GM12873 (cell line): ENCODE results near the gene RIBC2.

Source experiments
- TF ChIP-seq, protein P1 (sequence below): IDR thresholded peaks from 2 replicates; pipeline ENCODE4 v1.5.1; 2012; ENCODE audit warnings: low read depth, mild to moderate bottlenecking, moderate library complexity, low read length, control low read depth; ENCODE audit not compliant: insufficient read depth; ENCODE audit errors: missing control alignments

The RIBC2 gene

DNA sequence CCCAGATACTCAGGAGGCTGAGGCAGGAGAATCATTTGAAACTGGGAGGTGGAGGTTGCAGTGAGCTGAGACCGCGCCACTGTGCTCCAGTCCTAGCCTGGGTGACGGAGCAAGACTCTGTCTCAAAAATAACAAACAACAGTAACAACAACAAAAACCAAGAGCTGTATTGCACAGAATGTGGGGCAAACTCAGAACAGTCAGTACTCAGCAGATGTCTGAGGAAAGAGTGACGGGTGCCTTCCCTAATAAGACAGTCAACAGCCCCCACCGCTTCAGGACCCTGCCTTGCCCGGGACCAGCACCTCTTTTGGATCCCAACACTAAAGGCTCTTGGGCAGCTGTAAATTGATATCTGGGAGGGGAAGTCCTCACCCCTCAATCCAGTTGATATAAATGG, 40.3 kb downstream of the RIBC2 start:
- TF ChIP-seq, protein P1, sequence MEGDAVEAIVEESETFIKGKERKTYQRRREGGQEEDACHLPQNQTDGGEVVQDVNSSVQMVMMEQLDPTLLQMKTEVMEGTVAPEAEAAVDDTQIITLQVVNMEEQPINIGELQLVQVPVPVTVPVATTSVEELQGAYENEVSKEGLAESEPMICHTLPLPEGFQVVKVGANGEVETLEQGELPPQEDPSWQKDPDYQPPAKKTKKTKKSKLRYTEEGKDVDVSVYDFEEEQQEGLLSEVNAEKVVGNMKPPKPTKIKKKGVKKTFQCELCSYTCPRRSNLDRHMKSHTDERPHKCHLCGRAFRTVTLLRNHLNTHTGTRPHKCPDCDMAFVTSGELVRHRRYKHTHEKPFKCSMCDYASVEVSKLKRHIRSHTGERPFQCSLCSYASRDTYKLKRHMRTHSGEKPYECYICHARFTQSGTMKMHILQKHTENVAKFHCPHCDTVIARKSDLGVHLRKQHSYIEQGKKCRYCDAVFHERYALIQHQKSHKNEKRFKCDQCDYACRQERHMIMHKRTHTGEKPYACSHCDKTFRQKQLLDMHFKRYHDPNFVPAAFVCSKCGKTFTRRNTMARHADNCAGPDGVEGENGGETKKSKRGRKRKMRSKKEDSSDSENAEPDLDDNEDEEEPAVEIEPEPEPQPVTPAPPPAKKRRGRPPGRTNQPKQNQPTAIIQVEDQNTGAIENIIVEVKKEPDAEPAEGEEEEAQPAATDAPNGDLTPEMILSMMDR: no peak

DNA sequence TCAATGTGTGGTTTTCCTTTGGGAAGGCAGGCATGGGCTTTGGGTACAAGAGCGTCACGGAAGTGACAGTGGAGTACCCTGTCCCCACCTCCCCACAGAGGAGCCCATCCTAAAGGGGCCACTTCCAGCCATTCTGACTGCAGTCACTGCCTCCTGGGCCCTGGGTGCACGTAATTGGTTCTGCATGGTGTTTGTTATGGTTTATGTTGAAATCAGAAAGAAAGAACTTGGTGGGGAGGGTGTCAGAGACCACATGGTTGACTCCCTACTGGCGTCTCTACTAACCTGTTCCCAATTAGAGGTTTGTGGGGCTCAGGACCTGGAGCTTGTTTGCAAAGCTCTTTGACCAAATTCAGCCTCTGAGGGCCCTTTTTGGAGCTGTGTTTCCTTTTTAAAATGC, 40.8 kb downstream of the RIBC2 start:
- TF ChIP-seq, protein P1: no peak

DNA sequence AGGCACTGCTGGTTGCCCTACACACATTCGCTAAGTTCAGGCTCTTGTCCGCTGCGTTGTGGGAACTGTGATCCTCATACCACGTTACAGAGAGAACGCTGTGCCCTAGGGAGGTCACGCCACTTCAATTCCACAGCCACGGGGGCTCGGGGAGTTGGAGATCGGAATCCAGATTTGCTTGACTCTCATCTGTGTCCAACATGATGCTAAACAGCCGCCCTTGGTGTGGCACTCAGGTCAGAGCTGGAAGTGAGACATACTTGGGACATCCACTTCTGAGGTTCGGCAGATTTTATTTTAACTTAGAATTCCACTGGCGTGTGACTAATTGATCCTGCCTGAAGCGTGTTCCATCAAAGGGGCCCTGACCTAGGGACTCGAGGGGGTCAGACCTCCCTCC, 41.7 kb downstream of the RIBC2 start:
- TF ChIP-seq, protein P1: no peak

DNA sequence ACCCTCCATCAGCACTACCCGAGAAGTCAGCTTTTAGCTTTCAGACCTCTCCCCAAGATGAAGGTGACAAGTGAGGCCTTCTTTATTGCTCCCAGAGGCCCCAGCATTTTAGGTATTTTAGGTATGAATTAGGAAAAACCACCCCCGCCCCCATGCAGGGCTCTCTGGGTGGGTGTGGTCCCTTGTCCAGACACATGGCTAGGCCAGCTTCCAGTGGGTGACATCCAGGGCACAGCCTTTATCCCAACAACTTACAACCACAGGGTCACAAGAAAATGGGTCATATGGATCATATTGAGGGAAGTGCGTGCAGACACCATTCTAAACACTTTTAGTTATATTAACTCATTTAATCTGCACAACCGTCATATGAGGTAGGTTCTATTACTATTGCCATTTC, 42.1 kb downstream of the RIBC2 start:
- TF ChIP-seq, protein P1: no peak

DNA sequence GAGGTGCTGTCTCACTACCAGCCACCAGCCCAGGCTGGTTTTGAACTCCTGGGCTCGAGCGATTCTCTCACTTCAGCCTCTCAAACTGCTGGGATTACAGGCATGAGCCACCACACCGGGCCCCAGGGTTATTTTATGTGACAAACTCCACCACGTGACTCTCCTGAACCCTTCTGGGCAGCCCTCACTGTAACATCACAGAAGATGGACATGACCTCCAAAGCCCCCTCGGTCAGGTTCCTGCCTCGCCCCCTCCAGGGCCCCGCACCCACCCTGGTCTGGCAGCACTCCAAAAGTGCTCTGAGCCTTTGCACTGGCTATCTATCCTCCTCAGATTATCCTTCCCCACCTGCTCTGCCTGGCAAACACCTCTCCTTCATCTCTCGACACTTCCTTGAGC, 43.3 kb downstream of the RIBC2 start:
- TF ChIP-seq, protein P1: no peak

DNA sequence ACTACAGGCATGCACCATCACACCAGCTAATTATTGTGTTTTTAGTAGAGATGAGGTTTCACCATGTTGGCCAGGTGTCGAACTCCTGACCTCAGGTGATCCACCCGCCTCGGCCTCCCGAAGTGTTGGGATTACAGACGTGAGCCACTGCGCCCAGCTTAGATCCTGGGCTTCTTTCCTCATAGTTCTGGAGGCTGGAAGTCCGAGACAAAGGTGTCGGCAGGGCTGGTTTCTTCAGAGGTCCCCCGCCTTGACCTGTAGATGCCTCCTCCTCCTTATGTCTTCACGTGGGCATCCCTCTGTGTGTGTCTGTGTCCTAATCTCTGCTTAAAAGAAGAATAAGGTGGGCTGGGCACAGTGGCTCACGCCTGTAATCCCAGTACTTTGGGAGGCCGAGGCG, 45.0 kb downstream of the RIBC2 start:
- TF ChIP-seq, protein P1: no peak

DNA sequence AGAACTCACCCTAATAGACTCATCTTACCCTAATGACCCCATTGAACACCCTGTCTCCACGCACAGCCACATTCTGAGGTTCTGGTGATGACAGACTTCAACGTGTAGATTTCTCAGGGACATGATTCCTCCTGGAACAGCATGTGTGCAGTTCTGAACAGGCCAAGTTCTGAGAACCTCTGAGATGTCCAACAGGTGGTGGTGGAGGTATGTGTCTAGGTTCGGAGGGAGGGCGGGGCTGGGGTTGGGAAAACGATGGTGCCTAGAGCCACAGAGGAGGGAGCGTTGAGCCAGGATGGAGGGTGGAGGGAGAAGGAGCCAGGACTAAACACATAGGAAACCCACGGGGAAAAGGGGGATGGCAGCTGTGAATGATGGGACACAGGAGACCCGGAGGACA, 45.7 kb downstream of the RIBC2 start:
- TF ChIP-seq, protein P1: no peak
